ENCODE data around the gene RNF207. TPM values are rescaled to one million over a fixed set of nuclear protein-coding genes. Genes with fewer than 3 reads are reported as not detected.
A peak's percentile ranks its signal among the peaks of the same experiment; 100 is the strongest.

RNF207 gene
- total RNA-seq, 4 donors from 2014 or later: 56.9 to 153 (median 118) TPM

GRCh38 chr1:6261615-6261995 lies 55.7 kb downstream of the RNF207 start:
- DNase-seq: no peak
- Histone ChIP-seq H3K27ac (peak overlapping the region in 3 of 4 donors; percentile 52 to 93 (median 86)), H3K4me1 (peaks cover 2 to 23% (median 11%) of the 10 kb centered on the region in 4 donors), H3K4me3 (peak overlapping the region in 3 of 4 donors; percentile 75 to 100 (median 76)), H3K9me3 (no peaks in the 10 kb centered on the region), H3K27me3 (no peaks in the 10 kb centered on the region), H3K36me3 (no peaks in the 10 kb centered on the region)
- TF ChIP-seq CTCF (IDR thresholded peaks at IDR 0.05): no peak
- no peak for TF ChIP-seq POLR2A (IDR thresholded peaks at IDR 0.05)

GRCh38 chr1:6262555-6263420 lies 56.9 kb downstream of the RNF207 start:
- no peak for TF ChIP-seq CTCF (IDR thresholded peaks at IDR 0.05)
- TF ChIP-seq POLR2A (IDR thresholded peaks at IDR 0.05): no peak
- Histone ChIP-seq H3K9me3 (no peaks in the 10 kb centered on the region), H3K36me3 (no peaks in the 10 kb centered on the region), H3K4me1 (peaks cover 2 to 23% (median 11%) of the 10 kb centered on the region in 4 donors), H3K27ac (peak overlapping the region in 2 of 4 donors; percentile 25 to 42), H3K4me3 (no peak overlapping the region), H3K27me3 (no peaks in the 10 kb centered on the region)
- no peak for DNase-seq

- H3K27me3 ChIP-seq: no peaks in the 10 kb centered on the region
- H3K27ac ChIP-seq: no peak overlapping the region
- TF ChIP-seq CTCF (IDR thresholded peaks at IDR 0.05) (no peak), POLR2A (IDR thresholded peaks at IDR 0.05) (no peak)
These were observed 57.8 kb downstream of the RNF207 start for GRCh38 chr1:6263716-6264115.

GRCh38 chr1:6265151-6265550 lies 59.2 kb downstream of the RNF207 start:
- H3K4me1 ChIP-seq: peaks cover 0 to 17% (median 8%) of the 10 kb centered on the region in 4 donors
- H3K9me3 ChIP-seq: no peaks in the 10 kb centered on the region
- H3K36me3 ChIP-seq: no peaks in the 10 kb centered on the region
- no peak for DNase-seq
- no peak overlapping the region for H3K27ac ChIP-seq
- no peak for TF ChIP-seq CTCF (IDR thresholded peaks at IDR 0.05)
- TF ChIP-seq POLR2A (IDR thresholded peaks at IDR 0.05): no peak
- H3K4me3 ChIP-seq: no peak overlapping the region
- no peaks in the 10 kb centered on the region for H3K27me3 ChIP-seq

More at GRCh38 chr1:6263716-6264115, 57.8 kb downstream of the RNF207 start:
- Histone ChIP-seq H3K4me3 (no peak overlapping the region), H3K4me1 (peaks cover 2 to 20% (median 11%) of the 10 kb centered on the region in 4 donors), H3K36me3 (no peaks in the 10 kb centered on the region), H3K9me3 (no peaks in the 10 kb centered on the region)
- DNase-seq: no peak

GRCh38 chr1:6266641-6267040 lies 60.7 kb downstream of the RNF207 start:
- TF ChIP-seq CTCF (IDR thresholded peaks at IDR 0.05): no peak
- TF ChIP-seq POLR2A (IDR thresholded peaks at IDR 0.05): no peak
- DNase-seq: no peak
- H3K4me3 ChIP-seq: no peak overlapping the region
- peaks cover 0 to 27% (median 3%) of the 10 kb centered on the region in 4 donors for H3K4me1 ChIP-seq
- H3K27ac ChIP-seq: no peak overlapping the region
- no peaks in the 10 kb centered on the region for H3K36me3 ChIP-seq
- H3K27me3 ChIP-seq: no peaks in the 10 kb centered on the region
- H3K9me3 ChIP-seq: no peaks in the 10 kb centered on the region
